Measurements from ENCODE around the gene SBK1.
"Not testable (repeated sequence)": the region's sequence is repeated elsewhere in the genome, so short reads cannot be mapped to it uniquely, and the experiment has no call there.

SBK1 gene

DNA sequence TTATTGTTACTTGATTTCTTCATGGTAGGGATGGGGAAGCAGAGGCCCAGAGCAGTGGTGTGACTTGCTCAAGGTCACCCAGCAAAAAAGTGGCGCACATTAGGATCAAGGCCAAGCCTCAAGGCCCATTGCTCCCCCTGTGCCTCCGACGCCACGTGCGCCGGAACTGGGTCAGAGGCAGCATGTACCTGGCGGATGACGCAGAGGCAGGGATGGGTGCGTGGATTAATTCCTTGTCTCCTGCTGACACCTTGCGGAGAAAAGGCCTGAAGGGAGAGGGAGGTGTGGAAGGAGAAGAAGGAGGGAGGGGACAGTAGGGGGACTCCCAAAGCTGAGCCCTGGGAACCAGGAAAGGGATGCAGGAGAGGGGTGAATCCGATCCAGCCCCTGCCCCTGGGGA lies 18.5 kb downstream of the SBK1 start:
- DNase-seq, result no peak

DNA sequence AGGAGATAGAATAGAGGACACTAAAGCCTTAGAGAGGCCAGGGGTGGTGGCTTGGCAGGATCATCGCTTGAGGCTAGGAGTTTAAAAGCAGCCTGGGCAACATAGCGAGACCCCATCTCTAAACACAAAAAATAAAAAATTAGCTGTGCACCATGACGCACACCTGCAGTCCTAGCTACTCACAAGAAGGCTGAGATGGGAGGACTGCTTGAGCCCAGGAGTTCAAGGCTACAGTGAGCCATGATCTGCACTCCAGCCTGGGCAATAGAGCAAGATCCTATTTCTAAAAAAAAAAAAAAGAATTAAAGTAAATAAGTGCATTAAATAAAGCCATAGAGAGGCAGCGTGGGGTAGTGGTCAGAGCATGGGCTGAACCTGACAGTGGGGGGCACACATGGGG lies 19.1 kb downstream of the SBK1 start:
- no peak for DNase-seq

GRCh38 chr16:28311913-28312312 lies 19.6 kb downstream of the SBK1 start:
- peak in 1 of 2 donors; percentile 19 for DNase-seq

DNA sequence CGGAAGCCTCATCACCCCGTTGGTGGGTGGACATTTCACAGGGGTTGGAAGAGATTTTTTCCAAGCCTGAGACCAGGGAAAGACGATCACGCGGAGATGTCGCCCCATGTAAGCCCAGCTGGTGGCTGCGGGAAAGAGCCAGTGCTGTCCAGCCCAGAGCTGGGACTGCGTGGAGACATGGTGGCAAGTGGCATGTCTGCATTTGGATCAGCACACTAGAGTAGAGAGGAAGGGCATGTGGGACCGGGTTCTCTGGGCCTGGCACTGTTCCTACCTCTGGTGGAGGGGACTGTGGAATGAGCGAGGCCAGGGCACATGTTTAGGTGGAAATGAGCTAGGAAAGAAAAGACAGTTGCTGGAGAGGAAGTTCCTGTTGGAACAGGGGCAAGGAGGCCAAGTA lies 20.0 kb downstream of the SBK1 start:
- no peak for DNase-seq

- DNase-seq, result no peak
These were observed 21.3 kb downstream of the SBK1 start for GRCh38 chr16:28313587-28313986.

DNA sequence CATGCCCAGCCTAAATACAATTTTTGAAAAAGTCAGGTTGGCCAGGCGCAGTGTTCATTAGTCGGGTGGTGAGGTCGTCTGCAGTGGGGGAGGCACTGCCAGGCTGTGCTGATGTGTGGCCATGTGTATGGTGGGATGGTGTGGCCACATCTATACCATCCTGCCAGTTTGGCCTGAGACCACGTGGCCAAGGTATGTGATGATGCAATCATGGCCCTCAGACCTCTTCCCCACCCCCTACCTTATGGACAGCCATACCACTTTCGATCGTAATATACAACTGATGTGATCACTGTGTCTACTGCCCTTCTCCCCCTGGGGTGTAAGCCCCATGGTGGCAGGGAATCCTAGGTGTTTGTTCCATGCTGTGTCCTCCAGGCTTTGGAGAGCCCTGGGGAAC lies 23.7 kb downstream of the SBK1 start:
- no peak for DNase-seq

DNA sequence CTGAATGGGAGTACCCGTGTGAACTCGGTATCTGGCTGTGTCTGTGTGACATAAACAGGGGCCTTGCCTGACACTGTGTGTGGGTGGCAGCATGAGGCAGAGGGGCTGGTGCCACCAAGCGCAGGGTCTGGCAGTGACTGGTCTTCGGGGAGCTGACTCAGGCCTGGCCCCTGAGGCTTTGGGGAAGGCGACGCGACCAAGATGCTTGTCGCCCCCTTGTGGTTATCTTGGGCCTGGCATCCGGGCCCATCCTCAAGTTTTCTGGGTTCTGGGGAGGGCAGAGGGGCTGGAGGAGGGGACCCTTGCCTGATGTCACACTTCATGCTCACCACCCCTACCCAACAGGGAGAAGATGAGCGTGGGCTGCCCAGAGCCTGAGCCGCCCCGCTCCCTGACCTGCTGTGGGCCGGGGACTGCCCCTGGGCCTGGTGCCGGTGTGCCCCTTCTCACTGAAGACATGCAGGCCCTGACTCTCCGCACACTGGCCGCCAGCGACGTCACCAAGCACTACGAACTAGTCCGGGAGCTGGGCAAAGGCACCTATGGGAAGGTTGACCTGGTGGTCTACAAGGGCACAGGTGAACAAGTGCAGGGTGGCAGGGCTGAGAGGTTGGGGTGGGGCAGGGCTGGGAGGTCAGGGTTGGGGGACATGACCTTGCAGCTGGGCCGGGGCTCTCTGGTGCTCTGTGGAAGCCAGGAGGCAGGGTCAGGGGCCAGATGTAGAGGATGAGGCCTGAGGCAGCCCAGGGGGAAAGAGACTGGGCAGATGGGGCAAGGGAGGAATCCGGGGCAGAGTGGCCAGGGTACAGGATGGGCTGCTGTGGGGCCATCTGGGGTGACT lies 24.9 kb downstream of the SBK1 start:
- peak; percentile 74 to 77 for DNase-seq

DNA sequence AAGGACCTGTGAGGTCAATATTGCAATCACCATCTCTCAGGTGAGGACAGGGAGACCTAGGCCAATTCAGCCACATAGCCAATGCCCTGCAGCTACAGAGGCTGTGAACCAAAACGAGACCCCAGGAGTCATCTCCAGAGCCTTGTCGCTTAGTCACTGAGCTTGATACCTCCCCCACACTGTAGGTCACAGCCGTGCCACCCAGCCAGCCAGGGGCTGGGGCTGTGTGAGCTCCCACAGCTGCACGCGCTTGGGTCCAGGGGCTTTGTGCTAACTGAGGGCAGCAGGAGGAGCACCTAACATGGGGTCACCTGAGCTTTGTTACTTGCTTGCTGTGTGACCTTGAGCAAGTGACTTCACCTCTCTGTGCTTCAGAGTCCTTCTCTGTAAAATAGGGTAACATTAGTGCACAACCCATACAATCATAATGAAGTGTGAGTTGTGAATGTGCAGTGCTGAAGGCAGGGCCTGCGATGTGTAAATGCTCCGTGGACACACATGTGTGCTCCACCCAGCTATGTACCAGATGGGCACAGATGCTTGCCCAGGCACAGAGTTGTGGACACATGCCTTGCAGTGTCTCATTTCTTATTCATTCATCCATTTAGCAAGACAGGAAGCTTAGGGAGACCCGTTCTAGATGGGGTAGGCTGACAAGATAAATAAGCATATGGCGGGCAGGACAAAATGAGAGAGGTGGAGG lies 25.9 kb downstream of the SBK1 start:
- DNase-seq, result no peak

DNA sequence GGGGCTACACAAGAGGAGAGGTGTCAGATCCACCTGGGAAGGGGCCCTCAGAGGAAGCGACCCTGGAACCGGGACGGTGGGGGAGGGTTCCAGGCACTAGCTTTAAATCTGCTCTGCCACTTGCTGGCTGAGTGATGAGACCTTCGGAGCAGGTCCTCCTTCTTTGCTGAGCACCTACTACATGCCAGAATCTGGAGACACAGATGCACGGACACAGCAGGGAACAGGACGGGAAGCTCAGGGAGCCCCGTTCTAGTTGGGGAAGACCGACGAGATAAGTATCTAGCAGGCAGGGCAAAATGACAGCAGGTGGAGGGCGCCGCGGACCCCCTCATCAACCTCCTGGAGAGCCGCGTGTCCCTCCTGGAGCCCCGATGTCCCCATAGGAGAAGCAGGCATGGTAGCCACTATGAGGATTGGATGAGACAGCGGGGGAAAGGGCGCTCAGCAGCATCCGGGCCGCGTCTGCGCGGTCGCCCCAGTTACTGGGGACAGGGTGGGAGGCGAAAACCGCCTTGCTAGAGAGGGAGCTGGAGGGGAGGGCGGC lies 27.2 kb downstream of the SBK1 start:
- DNase-seq, result no peak

GRCh38 chr16:28320023-28320561 lies 27.8 kb downstream of the SBK1 start:
- DNase-seq, result no peak

DNA sequence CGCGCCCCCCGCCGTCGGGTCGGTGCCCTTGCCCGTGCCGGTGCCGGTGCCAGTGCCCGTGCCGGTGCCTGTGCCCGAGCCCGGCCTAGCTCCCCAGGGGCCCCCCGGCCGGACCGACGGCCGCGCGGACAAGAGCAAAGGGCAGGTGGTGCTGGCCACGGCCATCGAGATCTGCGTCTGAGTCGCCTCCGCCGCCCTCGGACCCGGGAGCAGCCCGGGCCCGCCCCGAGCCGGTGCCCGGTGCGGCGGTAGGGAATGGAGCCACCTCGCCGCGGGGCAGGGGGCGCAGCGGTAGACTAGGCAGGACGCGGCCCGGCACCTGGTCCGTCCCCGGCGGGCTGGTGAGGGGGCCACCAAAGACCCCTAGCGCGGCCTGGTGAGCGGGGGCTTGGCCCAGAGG lies 28.4 kb downstream of the SBK1 start:
- no peak for DNase-seq

- peak in 1 of 2 donors; percentile 27 for DNase-seq
These were observed 29.5 kb downstream of the SBK1 start for GRCh38 chr16:28321700-28322411.

GRCh38 chr16:28324235-28324886 lies 32.0 kb downstream of the SBK1 start:
- DNase-seq, result no peak

DNA sequence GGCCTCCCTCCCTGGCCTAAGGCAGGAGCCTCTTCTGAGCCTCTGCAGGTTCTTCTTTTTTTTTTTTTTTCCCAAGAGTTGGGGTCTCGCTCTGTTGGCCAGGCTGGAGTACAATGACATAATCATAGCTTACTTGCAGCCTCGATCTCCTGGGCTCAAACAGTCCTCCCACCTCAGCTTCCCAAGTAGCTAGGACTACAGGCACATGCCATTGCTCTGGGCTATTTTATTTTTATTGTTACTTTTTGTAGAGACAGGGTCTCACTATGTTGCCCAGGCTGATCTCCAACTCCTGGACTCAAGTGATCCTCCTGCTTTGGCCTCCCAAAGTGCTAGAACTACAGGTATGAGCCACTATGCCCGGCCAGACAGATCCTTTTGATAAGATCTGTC lies 32.6 kb downstream of the SBK1 start:
- no peak for DNase-seq

GRCh38 chr16:28326881-28327610 lies 34.7 kb downstream of the SBK1 start:
- peak; percentile 64 to 70 for DNase-seq

- DNase-seq, result peak; percentile 21 to 30
These were observed 37.9 kb downstream of the SBK1 start for GRCh38 chr16:28330232-28330631.

DNA sequence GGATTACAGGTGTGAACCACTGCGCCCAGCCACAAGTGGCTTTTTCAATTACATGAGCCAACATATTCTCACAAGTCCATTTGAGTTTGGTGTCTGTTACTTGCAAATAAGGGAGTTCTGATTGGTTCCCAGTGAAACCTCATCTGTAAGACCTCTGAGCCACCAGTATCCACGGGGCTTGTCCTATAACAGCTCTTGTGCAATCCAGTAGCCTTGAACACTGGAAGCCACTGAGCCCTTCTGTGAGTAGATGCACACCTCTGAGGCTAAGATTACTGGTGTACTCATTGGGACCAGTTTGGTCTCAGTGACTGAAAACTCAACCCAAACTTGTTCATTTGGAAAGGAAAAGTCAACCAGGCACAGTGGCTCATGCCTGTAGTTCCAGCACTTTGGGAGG lies 38.7 kb downstream of the SBK1 start:
- DNase-seq, result not testable (repeated sequence)

DNA sequence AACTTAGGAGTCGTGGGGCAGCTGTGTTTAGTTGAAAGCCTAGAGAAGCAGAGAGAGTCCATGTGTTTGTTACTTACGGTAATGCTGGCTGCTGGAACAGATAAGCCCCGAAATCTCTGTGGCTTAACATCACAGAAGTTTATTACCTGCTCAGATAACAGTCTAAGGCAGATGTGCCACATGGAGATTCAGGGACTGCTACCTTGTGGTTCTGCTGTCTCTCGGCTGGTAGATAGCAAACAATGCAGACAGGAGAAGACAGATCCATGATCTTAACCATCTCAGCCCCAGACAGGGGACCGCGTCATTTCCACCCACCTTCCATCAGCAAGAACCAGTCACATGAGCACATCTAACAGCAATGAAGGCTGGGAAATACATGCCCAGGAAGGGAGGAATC lies 40.3 kb downstream of the SBK1 start:
- DNase-seq, result not testable (repeated sequence)

DNA sequence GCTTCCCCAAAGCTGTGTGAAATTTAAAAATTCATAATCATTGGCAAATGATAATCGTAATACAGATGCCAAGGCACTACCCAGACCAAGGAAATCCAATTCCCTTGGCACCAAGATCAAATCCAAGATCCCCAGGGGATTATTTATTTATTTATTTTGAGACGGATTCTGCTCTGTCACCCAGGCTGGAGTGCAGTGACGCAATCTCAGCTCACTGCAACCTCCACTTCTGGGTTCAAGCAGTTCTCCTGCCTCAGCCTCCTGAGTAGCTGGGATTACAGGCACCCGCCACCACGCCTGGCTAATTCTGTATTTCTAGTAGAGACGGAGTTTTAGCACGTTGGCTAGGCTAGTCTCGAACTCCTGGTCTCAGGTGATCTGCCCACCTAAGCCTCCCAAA lies 43.4 kb downstream of the SBK1 start:
- not testable (repeated sequence) for DNase-seq

DNA sequence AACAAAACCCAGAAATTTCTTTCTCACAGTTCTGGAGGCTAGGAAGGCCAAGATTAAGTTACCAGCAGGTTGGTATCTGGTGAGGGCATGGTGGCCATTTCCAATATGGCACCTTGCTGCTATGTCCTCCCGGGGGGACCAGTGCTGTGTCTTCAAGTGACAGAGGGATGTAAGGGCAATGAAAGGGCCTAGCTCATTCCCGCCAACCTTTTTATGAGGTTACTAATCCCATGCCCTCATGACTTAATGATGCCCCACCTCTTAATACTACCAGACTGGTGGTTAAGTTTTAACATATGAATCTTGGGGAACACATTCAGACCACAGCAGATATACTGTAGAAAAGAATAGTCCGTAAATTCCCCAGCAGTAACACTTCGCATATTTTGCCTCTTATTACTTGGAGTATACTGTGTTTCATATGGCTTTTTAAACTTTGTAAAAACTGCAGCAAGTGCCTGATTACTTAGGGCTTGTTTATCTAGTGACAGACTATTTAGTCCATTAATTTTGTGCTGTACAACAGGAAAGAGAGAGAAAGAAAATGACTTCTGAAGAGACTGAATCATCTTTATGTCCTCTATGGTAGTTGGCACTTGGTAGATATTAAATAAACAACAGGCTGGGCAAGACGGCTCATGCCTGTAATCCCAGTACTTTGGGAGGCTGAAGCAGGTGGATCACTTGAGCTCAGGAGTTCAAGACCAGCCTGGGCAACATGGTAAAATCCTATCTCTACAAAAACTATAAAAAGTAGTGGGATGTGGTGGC lies 44.8 kb downstream of the SBK1 start:
- DNase-seq, result not testable (repeated sequence)

- DNase-seq, result not testable (repeated sequence)
These were observed 45.9 kb downstream of the SBK1 start for GRCh38 chr16:28338230-28338629.

All from CD4-positive, alpha-beta T cell treated with Interleukin-4 for 1 hour (primary cell).